Measurements from ENCODE around the gene CDK5RAP1. TPM values are rescaled to one million over a fixed set of nuclear protein-coding genes. Genes with fewer than 3 reads are reported as not detected.

Gene CDK5RAP1
- total and polyA plus RNA-seq, 12 donors: 11.3 to 134 (median 24.3) TPM

DNA sequence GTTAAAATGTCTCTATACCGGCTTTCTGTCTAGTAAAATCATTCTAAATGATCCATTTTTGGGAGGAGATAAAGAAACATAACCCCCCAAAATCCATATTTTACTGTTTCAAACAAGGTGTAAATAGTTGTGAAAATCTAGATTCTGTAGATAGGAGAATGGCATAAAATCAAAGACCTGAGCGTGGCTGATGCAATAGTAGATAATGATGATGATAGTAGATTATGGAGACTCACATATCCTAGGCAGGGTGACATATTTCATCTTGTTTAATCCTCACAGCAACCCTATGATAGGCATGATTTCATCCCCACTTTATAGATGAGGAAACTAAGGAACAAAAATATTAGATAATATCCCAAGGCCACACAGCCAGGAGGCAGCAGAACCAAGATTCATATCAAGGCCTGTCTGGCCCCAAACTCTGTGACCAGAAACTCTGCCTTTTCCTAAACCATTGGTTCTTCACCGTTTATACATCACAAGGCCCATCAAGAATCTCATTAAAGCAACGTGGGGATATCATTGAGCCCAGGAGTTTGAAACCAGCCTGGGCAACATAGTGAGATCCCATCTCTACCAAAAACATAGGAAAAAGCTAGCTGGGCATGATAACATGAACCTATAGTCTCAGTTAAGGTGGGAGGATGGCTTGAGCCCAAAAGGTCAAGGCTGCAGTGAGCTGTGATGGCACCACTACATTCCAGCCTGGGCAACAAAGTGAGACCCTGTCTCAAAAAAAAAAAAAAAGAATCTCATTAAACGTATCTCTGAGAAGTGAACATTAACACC is 62.7 kb downstream of the CDK5RAP1 start:
- WGBS, 4 donors: 83 to 91% (median 89%) methylated on average over 5 of the region's 5 CpGs
- Histone ChIP-seq H3K36me3 (replicated peaks in 1 of 2) (no peaks in the 10 kb centered on the region), H3K9me3 (replicated peaks in 1 of 3) (no peaks in the 10 kb centered on the region), H3K4me1 (replicated peaks in 1 of 2) (no peaks in the 10 kb centered on the region), H3K4me3 (no peak overlapping the region), H3K27me3 (no peaks in the 10 kb centered on the region), H3K27ac (no peak overlapping the region)
- no peak for DNase-seq
- intact Hi-C loops (cut with DNase I): no loop called here
- TF ChIP-seq, protein P1, sequence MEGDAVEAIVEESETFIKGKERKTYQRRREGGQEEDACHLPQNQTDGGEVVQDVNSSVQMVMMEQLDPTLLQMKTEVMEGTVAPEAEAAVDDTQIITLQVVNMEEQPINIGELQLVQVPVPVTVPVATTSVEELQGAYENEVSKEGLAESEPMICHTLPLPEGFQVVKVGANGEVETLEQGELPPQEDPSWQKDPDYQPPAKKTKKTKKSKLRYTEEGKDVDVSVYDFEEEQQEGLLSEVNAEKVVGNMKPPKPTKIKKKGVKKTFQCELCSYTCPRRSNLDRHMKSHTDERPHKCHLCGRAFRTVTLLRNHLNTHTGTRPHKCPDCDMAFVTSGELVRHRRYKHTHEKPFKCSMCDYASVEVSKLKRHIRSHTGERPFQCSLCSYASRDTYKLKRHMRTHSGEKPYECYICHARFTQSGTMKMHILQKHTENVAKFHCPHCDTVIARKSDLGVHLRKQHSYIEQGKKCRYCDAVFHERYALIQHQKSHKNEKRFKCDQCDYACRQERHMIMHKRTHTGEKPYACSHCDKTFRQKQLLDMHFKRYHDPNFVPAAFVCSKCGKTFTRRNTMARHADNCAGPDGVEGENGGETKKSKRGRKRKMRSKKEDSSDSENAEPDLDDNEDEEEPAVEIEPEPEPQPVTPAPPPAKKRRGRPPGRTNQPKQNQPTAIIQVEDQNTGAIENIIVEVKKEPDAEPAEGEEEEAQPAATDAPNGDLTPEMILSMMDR (IDR thresholded peaks at IDR 0.05): no peak
- no peak for TF ChIP-seq POLR2A (IDR thresholded peaks at IDR 0.05)

DNA sequence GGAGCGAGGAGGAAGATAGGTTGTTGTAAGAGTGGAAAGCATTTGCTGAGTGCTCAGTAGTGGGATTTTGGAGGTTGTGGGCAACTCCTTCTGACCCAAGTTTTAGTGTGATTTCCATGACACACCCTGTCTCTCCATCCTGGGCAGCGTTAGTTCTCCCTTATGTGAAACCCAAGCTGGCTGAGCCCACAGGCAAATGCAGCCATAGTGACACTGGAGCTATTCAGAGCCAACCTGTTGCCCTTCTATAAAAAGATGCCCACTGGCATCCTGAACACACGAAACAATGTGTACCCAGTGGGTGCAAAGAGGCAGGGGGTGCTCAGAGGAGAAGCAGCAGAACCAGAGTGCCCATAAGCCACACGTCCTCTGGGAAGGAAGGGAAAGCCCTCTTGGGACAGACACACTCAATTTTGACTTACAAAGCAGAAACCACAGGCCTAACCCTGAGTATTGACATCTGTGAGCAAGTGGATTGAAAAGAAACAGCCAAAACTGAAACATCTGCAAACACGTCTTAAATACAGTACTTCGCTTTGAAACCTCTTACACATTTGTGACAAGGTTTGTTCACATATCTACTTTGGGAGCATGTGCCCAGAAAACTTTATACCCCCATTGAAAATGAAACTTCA is 63.7 kb downstream of the CDK5RAP1 start:
- no peak for DNase-seq
- intact Hi-C loops (cut with DNase I): no loop called here

DNA sequence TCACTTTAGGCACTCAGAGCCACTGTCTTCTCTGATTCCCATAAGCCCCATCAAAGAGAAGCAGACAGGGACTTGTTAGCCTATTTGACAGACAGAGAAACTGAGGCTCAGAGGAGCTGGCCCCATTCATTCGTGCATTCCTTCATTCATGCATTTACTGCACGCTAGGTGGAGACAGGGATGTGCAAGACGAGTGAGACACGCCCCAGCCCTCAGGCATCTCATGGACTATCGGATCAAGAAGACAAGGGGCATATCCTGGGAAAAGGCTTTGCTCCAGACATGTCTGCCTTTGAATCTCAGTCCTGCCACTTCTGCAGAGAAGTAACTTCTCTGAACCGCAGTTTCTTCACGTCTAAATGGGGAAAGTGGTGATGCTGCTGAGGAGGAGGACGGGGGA is 64.2 kb downstream of the CDK5RAP1 start:
- TF ChIP-seq, protein P1 (IDR thresholded peaks at IDR 0.05): no peak
- TF ChIP-seq POLR2A (IDR thresholded peaks at IDR 0.05): no peak
- Histone ChIP-seq H3K9me3 (replicated peaks in 1 of 3) (no peaks in the 10 kb centered on the region), H3K27me3 (no peaks in the 10 kb centered on the region), H3K27ac (no peak overlapping the region), H3K4me3 (no peak overlapping the region), H3K4me1 (replicated peaks in 1 of 2) (no peaks in the 10 kb centered on the region), H3K36me3 (replicated peaks in 1 of 2) (no peaks in the 10 kb centered on the region)
- WGBS, 4 donors: 79 to 83% (median 80%) methylated on average over 8 of the region's 8 CpGs
- intact Hi-C loops (cut with DNase I): no loop called here
- DNase-seq: no peak

More for the DNA sequence above, 63.7 kb downstream of the CDK5RAP1 start:
- no peak for TF ChIP-seq POLR2A (IDR thresholded peaks at IDR 0.05)
- TF ChIP-seq, protein P1 (IDR thresholded peaks at IDR 0.05): no peak
- Histone ChIP-seq H3K27me3 (no peaks in the 10 kb centered on the region), H3K27ac (no peak overlapping the region), H3K4me1 (replicated peaks in 1 of 2) (no peaks in the 10 kb centered on the region), H3K4me3 (no peak overlapping the region), H3K36me3 (replicated peaks in 1 of 2) (no peaks in the 10 kb centered on the region), H3K9me3 (replicated peaks in 1 of 3) (no peaks in the 10 kb centered on the region)
- 78 to 87% (median 80%) methylated on average over 6 of the region's 6 CpGs for WGBS, 4 donors

DNA sequence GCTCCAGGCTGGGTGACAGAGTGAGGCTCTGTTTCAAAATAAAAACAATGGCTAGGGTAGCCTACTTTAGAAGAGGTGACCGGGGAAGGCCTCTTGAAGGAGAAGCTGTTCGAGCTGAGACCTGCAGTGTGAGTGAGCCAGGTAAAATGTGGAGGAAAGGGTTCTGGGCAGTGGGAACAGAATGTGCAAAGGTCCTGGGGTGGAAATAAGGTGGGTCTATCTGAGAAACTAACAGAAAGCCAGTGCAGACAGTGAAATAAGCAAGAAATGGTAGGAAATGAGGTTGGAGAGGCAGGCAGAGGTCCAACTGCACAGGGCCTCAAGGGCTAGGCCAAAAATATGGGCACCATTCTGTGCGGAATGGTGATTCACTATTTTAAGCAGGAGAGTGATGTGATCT is 64.9 kb downstream of the CDK5RAP1 start:
- Histone ChIP-seq H3K27ac (no peak overlapping the region), H3K4me3 (no peak overlapping the region), H3K27me3 (no peaks in the 10 kb centered on the region), H3K36me3 (replicated peaks in 1 of 2) (no peaks in the 10 kb centered on the region), H3K4me1 (replicated peaks in 1 of 2) (no peaks in the 10 kb centered on the region), H3K9me3 (replicated peaks in 1 of 3) (no peaks in the 10 kb centered on the region)
- no peak for DNase-seq
- no peak for TF ChIP-seq POLR2A (IDR thresholded peaks at IDR 0.05)
- TF ChIP-seq, protein P1 (IDR thresholded peaks at IDR 0.05): no peak
- 86 to 96% (median 92%) methylated on average over 3 of the region's 3 CpGs for WGBS, 4 donors
- intact Hi-C loops (cut with DNase I): no loop called here

Measured in adrenal gland (tissue), 12 donors.